NCI-H146 (cell line): Measurements from ENCODE around the gene DNAAF8.

Experiments
- DNase-seq: peaks from one replicate; lab custom pipeline; 2025; lab: John Stamatoyannopoulos, UW

Gene DNAAF8

GRCh38 chr16:4734063-4734729, at the start of gene DNAAF8, which contains the start of gene ANKS3:
TSS of gene DNAAF8 (plus strand) at chr16:4734537. CDS start at chr16:4736515, 1,978 bp downstream.
TSS of gene ANKS3 (minus strand) at chr16:4734271. CDS start at chr16:4730149, 4,122 bp downstream.
- DNase-seq: peak; percentile 97

GRCh38 chr16:4684763-4685162, 49.6 kb upstream of the DNAAF8 start:
- DNase-seq: no peak

- DNase-seq: no peak
Observed at GRCh38 chr16:4685292-4685691, 49.0 kb upstream of the DNAAF8 start.

- no peak for DNase-seq
Observed at GRCh38 chr16:4685776-4686496, 48.4 kb upstream of the DNAAF8 start.

GRCh38 chr16:4686497-4687210, 47.7 kb upstream of the DNAAF8 start:
- DNase-seq: no peak

- DNase-seq: no peak
Observed at GRCh38 chr16:4687416-4687815, 46.9 kb upstream of the DNAAF8 start.

- DNase-seq: no peak
Observed at GRCh38 chr16:4687946-4688673, 46.2 kb upstream of the DNAAF8 start.

- DNase-seq: no peak
Observed at GRCh38 chr16:4688674-4689045, 45.7 kb upstream of the DNAAF8 start.

GRCh38 chr16:4689091-4689671, 45.2 kb upstream of the DNAAF8 start:
- no peak for DNase-seq

- DNase-seq: no peak
Observed at GRCh38 chr16:4689864-4690704, 44.3 kb upstream of the DNAAF8 start.

- DNase-seq: no peak
Observed at GRCh38 chr16:4690946-4691665, 43.2 kb upstream of the DNAAF8 start.

- no peak for DNase-seq
Observed at GRCh38 chr16:4691666-4692412, 42.5 kb upstream of the DNAAF8 start.

- no peak for DNase-seq
Observed at GRCh38 chr16:4692460-4693295, 41.7 kb upstream of the DNAAF8 start.

GRCh38 chr16:4693296-4693955, 40.9 kb upstream of the DNAAF8 start, which contains the start of gene NUDT16L1:
TSS of gene NUDT16L1 (plus strand) at chr16:4693562. CDS start at chr16:4693727, 165 bp downstream.
- peak; percentile 97 for DNase-seq

GRCh38 chr16:4693956-4694641, 40.2 kb upstream of the DNAAF8 start:
- DNase-seq: peak; percentile 59

GRCh38 chr16:4694642-4695451, 39.5 kb upstream of the DNAAF8 start:
- no peak for DNase-seq
